GM19455 (cell line): Measurements from ENCODE around the gene CNTN6.

Experiments used
- ATAC-seq: cut with Tn5 transposase; IDR thresholded peaks from one replicate; pipeline ENCODE4 v1.9.1; 2021; ENCODE audit not compliant: unreplicated experiment

CNTN6 gene

DNA sequence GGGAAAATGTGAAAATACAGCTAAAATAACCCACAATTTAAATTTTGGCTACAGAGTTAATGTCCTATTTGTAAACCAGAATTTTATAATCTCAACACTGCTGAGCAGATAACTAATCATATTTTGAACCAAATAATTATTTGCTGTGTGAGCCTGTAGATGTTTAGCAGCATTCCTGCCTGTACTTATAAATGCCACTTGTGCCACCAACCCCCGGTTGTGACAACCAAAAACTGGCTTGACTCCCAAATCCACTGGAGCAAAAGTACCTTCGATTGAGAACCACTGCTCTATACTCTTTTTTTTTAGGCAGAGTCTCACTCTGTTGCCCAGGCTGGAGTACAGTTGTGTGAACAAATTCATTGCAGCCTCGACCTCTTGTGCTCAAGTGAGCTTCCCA lies 78.5 kb downstream of the CNTN6 start:
- no peak for ATAC-seq

DNA sequence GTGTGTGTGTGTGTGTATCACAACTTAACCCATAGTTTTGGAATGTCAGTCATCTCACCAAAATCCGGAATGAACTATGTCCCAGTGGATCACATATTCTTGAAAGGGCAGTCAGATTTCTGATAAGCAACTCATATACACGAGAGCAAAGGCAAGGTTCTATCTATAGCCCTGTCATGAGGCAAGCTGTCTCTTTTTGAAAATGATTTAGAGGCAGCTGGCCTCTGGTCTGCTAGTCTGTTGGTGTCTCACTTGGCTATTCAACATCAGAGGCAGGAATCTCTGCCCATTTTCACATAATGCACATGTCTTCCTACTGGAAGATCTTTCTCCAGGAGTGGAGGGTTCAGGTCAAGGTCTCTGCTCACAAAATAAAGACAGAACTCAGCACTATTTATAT lies 79.8 kb downstream of the CNTN6 start:
- no peak for ATAC-seq

DNA sequence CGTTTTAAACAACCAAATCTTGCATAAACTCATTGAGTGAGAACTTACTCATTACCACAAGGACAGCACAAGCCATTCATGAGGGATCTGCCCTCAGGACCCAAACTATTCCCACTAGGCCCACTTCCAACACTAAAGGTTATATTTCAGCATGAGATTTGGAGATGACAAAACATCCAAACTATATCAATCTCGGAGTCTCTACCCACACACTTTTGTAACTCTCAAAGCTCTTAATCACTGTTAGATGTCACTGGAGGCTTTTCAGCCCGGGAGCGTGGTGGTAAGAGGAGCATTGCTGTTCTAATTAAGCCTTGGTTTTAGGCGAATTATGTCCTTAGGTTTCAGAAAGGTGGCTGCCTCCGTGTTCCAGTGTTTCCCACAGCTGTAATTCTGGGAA lies 86.3 kb downstream of the CNTN6 start:
- no peak for ATAC-seq

DNA sequence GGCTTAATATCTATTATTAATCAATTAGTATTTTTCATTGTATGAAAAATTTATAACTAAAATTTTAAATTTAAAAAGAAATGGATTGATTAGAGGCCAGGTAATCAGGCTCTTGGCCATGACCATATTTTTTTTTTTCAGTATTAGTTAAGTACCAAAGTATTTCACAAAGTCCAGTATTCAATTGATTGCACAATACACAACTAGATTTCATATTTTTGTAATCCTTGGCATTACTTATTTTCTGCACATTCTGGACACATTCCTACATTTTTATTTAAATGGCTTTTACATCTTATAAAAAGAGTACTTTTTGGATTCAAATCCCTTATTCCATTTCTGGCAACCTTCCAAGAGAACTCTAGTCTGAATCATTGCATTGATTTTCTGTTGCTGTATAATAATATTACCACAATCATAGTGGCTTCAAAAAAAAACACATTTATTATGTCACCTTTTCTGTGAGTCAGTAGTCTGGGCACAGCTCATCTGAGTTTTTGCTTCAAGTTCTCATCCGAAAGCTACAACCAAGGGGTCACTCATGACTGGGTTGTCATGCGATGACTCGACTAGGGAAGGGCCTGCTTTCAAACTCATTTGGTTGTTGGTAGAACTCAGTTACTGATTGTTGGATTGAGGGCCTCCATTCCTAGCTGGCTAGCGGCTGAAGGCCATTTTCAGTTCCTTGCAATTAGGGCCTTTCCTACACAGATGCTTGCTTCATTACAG lies 90.7 kb downstream of the CNTN6 start:
- ATAC-seq, result no peak

DNA sequence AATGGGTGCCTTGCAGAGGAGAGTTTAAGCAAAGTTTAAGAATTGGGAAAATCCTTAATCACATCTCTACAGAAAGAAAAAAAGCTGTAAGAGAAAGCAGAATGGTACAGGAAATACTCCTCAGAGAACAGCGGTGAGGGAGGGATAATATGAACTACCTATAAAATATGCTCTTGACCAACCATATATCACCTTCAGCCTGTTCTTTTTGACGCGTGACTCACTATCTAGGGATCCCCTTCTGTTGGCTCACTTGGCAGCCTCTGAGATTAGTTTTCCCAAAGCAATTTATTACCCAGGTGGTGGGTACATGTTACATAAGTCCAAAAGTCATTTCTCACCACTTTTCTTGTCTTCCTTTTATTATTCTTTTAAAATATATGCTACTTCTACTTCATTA lies 97.7 kb downstream of the CNTN6 start:
- no peak for ATAC-seq

DNA sequence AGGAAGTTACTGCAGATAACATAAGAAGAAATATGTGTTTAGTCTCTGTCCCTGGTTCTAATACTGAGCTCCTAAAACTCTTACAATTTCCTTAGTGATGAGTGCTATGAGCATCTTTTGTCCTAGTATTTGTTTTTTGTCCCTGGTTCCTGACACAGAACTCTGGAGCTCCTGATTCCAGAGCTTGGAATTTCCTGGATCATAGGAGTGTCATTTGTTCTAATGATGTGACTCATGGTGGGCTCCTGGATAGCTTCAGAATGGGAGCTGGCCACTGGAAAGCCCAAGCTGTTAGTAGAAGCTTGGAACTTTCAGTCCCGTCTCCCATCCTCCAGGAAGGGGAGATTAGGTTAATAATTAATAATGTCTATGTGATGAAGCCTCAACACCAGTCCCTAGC lies 98.2 kb downstream of the CNTN6 start:
- no peak for ATAC-seq

DNA sequence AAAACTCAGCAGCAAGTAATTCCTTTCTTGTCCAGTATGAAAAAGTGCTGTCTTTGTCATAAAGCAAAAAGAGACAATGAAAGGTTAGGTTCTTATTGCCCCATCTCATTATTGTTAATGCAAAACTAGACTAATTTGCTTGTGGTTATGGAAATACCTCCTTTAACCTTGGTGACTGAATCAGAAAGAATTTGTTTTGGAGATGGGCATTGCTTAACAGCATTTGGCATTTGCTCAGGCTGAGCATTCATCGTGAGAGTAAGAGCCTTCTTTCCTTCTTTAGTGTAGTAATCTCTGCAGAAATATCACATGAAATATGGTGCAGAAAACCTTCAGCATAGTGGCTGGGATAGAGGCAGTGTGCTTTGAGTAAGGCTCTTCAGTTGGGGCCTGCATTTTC lies 103.1 kb downstream of the CNTN6 start:
- no peak for ATAC-seq

DNA sequence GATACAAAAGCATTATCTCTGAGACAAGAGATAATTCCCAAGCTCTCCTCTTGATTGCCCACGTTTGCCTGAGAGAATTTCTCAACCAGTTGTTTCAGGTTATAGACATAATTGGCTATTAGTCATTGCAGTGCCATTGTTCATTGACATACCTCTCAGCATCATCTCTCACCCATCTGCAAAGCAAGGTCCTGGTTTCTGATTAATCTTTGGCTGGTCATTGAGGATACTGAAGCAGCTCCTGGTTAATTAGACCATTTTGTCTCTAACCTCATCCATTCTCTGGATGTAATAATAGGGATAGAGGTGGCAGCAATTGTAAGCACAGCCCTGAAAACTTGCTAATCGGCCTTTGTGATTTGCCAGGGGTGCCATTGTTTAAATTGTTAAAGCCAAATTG lies 104.2 kb downstream of the CNTN6 start:
- no peak for ATAC-seq

DNA sequence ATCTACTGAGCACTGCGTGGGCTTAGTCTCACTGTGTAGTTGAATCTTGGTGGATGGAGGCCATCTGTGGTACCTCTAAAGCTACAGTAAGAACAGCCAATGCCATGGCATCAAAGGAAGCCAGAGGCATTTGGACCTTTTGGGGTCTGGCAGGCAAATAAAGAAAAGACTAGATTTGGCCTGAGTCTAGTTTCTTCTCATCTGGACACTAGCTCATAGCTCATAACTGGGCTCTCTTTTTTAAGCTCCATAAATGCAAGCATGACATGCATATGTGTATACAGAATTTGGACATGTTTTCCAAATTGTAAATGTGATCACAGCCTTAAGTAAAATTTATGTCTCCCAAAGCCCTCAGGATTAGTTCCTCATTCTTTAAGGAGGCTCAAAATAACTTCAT lies 107.5 kb downstream of the CNTN6 start:
- no peak for ATAC-seq

DNA sequence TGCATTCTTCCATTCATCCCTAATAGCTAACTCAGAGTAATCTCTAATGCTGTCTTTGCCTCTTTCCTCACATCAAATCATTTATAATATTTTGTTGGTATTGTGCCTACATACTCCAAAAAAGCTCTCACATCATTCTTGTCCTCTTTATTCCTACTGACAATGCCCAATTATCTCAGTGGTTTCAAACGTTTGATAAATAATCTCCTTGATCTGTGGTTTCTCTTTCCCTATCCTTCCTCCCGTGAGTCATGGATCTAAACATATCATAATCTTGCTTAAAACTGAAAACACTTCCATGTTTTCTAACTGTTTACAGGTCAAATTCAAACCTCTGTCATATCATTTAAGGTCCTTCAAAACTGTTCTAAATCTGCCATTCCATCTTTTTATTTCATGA lies 115.1 kb downstream of the CNTN6 start:
- ATAC-seq, result no peak

DNA sequence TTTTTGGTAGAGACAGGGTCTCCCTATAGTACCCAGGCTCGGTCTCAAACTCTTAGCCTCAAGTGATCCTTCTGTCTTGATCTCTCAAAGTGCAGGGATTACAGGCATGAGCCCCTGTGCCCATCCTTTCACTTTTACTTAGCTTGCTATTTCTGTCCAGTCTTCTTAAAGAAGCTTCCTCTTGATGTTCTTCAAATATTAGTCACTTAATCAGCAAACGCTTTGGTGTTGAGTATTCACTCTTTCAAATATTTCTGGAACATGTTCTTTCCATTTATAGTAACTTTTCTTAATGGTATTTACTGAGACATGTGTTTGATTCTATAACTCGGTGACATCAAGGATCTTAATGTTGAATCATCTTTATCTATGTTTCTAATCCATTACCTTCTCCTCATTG lies 122.1 kb downstream of the CNTN6 start:
- no peak for ATAC-seq

DNA sequence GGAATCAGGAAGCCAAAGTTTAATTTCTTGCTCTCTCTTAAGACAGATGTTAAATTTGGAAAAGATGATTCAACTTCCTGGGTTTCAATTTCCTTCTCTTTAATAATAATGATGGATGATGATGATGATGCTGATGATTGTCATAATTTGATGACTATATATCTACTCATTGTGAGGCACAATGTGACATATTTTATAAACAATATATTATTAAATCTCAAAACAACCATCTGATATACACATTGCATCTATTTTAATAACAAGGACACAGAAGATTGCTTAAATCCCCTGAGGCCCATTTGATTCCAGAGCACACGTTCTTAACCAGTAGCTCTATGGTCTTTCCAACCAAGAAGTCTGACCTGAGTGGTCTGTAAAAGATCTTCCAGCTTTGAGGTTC lies 124.0 kb downstream of the CNTN6 start:
- no peak for ATAC-seq

DNA sequence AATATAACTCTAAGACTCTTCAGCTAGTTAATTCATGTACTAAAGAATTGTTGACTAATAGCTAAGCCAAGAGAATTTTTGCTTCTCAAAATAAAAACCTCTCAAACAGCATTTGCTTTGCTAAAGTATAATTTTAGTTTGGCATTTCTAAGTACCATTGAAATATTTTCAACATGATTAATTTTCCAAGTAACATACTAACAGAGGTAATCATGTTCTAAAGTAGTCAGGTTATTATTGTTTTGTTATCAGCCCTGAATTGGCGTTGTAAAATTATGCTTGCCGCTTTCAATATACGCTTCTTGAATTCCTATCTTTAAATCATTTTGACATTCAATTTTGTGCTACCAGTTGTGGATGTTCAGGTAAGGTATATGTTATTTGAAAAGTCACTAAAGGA lies 134.3 kb downstream of the CNTN6 start:
- ATAC-seq, result no peak

DNA sequence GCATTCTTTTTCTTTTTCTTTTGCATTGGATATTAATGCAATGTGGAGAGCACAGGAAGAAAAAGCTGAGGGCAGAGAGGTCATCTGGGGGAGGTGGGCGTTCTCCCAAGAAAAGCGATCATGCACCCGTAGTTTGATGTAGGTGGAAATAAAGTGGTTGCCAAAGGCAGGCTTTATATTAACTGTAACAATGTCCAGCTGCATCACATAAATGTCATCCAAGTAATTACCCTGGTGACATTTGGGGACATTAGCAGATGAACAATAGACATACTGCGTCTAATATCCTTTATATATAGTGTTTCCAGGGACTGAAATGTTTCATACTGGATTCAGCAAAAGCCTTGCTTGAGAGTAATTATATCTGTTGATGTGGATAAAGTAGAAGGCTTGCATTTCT lies 135.5 kb downstream of the CNTN6 start:
- ATAC-seq, result no peak

DNA sequence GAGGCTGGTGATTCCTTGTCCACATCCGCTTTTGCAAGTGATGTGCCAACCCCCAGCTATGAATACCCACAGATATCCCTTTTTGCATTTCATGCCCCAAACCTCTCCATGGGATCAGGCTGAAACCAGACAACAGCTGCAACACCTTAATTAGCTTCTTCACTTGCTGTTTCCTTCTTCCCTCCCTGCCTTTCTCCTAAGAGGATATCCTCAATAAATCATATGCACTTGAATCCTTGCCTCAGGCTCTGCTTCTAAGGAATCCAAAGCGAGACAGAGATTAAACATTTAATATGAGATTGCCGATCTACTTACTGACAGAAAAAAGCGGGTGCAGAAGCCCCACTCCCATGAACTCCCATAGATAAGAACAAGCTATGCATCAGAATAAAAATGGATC lies 138.1 kb downstream of the CNTN6 start:
- no peak for ATAC-seq

DNA sequence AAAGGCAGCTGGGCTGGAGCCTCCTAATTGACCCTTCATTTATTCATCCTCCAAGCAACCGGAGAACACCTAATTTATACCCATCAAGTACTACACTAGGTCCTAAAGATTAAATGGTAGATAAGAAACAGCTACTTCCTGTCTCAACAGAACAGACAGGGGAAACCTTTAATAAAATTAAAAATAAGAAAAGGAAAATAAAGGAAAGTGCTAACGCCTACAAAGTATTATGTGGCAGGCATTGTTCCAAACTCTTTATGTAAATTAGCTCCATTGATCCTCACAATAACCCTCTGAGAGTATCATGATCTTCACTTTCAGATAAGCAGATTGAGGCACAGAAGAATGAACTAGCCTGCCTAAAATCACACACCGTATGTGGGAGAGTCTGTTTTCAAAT lies 139.5 kb downstream of the CNTN6 start:
- no peak for ATAC-seq

DNA sequence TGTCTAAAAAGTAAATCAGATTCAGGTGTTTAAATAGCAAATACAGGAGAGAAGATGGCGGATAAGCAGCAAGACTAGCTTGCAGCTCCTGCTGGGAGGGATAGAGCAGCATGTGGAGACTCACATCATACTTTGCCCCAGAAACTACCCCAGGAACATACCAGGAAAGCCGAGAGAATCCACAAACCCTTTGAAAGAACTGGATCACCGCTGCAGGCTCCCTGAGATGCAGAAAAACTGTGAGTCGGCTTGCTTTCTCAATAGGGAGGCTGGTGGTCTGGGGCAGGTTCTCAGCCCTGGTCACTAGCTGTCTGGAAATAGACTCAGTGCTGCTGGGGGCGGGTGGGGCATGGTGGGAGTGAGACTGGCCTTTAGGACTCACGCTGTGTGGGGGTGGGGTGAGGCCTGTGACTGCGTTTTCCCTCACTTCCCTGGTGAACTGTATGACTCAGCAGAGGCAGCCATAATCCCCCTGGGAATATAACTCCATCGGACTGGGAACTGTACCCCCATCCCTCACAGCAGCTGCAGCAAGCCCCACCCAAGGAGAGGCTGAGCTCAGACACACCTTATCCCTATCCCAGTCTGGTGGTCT lies 142.8 kb downstream of the CNTN6 start:
- no peak for ATAC-seq

DNA sequence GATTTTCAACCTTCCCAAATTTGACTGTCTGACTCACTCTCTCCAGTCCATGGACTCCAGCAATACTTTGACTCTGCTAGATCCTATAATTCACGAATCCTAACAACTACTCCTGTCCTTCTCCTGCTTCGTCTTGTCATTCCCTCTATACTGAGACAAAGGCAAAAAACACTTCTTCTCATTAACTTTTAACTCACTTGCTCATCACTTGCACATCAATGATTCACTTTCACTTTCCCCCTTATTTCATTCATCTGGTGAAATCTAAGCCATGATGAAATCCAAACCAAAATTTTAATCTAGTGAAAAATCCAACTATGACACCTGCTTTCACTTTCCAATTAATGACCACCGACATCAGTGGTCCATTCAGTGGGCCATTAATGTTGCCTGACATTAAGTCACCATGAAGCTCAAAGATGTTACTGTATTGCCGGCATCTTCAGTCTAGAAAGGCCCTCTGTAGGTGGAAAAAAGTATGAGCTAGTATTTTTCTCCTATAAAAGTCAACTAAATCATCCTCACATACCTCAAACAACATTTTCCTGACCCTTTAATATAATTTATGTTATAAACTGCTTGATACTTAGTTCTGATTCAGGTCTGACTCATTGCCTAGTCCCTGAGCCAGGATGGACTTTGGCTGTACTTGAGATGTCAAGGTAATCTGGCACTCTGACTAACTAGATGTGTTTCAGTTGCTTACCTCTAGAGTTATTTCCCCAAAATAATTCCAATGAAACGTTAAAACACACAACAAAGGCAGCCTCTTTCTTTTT lies 158.6 kb downstream of the CNTN6 start:
- ATAC-seq, result no peak

DNA sequence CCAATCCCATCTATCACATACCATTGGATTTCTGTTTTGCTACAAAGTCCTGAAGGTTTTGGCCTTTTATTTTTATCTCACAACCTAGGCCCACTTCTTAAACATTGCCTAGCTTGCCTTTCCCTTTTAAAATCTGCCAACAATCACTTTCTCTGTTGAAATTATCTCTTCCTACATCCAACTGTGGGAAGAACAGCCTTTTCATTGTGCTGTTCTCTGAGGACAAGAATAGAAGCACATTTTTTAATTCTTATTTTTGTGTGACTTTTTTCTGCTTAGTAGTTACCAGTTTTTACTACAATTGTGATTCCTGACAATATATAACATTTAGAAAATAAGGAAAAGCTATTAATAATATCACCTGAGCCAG lies 159.2 kb downstream of the CNTN6 start:
- no peak for ATAC-seq

DNA sequence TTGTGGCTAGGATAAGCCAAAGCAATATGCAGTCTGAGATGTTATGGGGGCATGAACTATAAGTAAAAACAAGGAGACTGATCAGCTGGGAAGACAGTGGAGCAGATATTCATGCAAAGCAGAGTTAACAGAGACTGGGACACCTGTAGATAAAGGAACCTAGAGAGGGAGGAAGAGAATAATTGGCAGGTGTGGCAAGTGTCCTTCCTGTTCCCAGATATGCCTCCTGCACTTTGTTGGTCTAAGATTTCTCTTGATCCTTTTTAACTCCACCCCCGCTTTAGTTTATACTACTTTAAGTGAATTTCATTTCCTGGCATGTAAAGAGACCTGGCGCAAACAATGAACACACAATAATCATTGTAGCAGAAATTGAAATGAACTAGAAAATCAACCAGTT lies 169.4 kb downstream of the CNTN6 start:
- ATAC-seq, result no peak

DNA sequence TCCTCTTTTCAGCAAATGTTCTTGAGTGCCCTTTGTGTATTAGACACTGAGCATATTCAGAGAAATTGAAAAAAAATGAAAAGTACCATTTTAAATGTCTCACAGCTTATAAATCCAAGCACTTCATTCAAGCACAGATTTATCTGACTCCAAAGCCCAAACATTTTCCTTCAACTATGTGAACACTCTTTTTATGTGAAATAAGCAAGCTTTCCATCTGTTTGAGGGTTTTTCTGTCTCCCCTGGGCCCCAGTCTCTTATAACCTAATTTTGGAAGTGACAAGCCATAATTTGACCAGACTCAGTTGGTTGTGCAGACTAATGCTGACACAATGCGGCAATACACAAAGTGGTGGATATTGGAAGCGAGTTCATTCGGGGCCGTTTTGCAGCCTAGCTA lies 170.3 kb downstream of the CNTN6 start:
- no peak for ATAC-seq

DNA sequence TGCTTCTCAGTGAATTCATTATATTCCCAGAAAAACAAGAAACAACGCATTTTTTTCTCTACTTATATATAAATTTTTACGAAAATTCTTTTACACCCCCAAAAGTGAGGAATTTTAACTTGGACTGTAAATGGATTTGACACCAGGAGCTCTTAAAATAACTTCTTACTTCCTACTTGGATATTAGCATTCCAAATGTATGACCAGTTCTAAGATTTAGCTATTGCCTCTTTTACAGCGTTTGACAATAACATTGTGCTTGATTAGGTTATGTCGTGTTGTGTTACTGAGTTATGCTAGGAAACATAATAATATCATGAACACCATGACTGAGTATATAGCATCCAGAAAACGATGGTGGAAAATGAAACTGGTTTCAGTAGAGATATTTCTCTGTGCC lies 177.0 kb downstream of the CNTN6 start:
- no peak for ATAC-seq
